Astrocyte (in vitro differentiated cells and primary cell): ENCODE results near the gene KCNJ5.

Experiments
- CTCF ChIP-seq: IDR thresholded peaks from 2 replicates; pipeline ENCODE4 v1.5.1; 2011; ENCODE audit warnings: low read depth, mild to moderate bottlenecking, inconsistent platforms, low read length, moderate library complexity; ENCODE audit not compliant: insufficient read depth
- EZH2 ChIP-seq: IDR thresholded peaks from 2 replicates; pipeline ENCODE4 v1.6.1; 2012; ENCODE audit warnings: mild to moderate bottlenecking, low read length, inconsistent platforms; ENCODE audit not compliant: insufficient read depth

GRCh38 chr11:128910576-128910975, 19.4 kb downstream of the KCNJ5 start:
- TF ChIP-seq CTCF (no peak), EZH2 (no peak)
